Cardiac muscle cell (in vitro differentiated cells and primary cell): ENCODE results near the gene AFF2. TPM values are rescaled to one million over a fixed set of nuclear protein-coding genes. Genes with fewer than 3 reads are reported as not detected.

Experiments used
- DNase-seq, 2 donors: peaks; one replicate each; pipeline versions ENCODE4 v3.0.0 to v3.0.0-alpha.2; 2010 to 2017; ENCODE audit warnings: low read depth in 1 of 2, low spot score in 1 of 2
- H3K27ac ChIP-seq: fragments of 200-600 bp; sonication (generic); 2 replicates; pipeline ENCODE4 v1.5.1; 2016
- H3K27me3 ChIP-seq: fragments of 200-600 bp; sonication (generic); 2 replicates; pipeline ENCODE4 v1.6.0; 2016; ENCODE audit warnings: control low read depth
- H3K36me3 ChIP-seq: fragments of 200-600 bp; sonication (generic); 2 replicates; pipeline ENCODE4 v1.5.1; 2016; ENCODE audit warnings: control low read depth
- H3K4me1 ChIP-seq: fragments of 200-600 bp; sonication (generic); 2 replicates; pipeline ENCODE4 v1.8.1; 2017; ENCODE audit warnings: low read depth, mild to moderate bottlenecking, mixed run types
- H3K4me3 ChIP-seq: fragments of 200-600 bp; sonication (generic); 2 replicates; pipeline ENCODE4 v1.5.1; 2016; ENCODE audit warnings: mild to moderate bottlenecking
- H3K9me3 ChIP-seq: fragments of 200-600 bp; sonication (generic); 2 replicates; pipeline ENCODE4 v1.5.1; 2017; ENCODE audit warnings: low read depth, mild to moderate bottlenecking, control low read depth
- CTCF ChIP-seq: IDR thresholded peaks from 2 replicates; pipeline ENCODE4 v1.5.1; 2012; ENCODE audit warnings: low read depth, mild to moderate bottlenecking, low read length
- polyA plus RNA-seq: library from polyadenylated mRNA; unstranded; fragments of >200 nt; fragmentation: Nextera tagmentation; extraction: Ambion mirVana; gene quantifications from 2 replicates; pipeline ENCODE4 v1.2.1, GENCODE V29; 2016
- total RNA-seq: library from RNA; depleted of rRNA; stranded (reverse); fragments of >200 nt; gene quantifications from 2 replicates; pipeline ENCODE4 v1.2.3, GENCODE V29; 2016

The AFF2 gene
- total and polyA plus RNA-seq, 2 experiments from 2014 or later: 4.4 to 8.3 TPM

GRCh38 chrX:148885203-148885602, 384.8 kb downstream of the AFF2 start:
- Histone ChIP-seq H3K9me3 (no peaks in the 10 kb centered on the region), H3K36me3 (no peaks in the 10 kb centered on the region), H3K4me1 (no peaks in the 10 kb centered on the region), H3K27me3 (peaks cover 38% of the 10 kb centered on the region), H3K27ac (no peak overlapping the region), H3K4me3 (no peak overlapping the region)
- TF ChIP-seq CTCF: no peak
- no peak for DNase-seq

- no peak overlapping the region for H3K27ac ChIP-seq
- H3K36me3 ChIP-seq: no peaks in the 10 kb centered on the region
- DNase-seq: no peak
- no peak for TF ChIP-seq CTCF
- H3K9me3 ChIP-seq: no peaks in the 10 kb centered on the region
- no peaks in the 10 kb centered on the region for H3K4me1 ChIP-seq
- H3K27me3 ChIP-seq: no peaks in the 10 kb centered on the region
- H3K4me3 ChIP-seq: no peak overlapping the region
These were observed 393.0 kb downstream of the AFF2 start for GRCh38 chrX:148893395-148893794.

DNA sequence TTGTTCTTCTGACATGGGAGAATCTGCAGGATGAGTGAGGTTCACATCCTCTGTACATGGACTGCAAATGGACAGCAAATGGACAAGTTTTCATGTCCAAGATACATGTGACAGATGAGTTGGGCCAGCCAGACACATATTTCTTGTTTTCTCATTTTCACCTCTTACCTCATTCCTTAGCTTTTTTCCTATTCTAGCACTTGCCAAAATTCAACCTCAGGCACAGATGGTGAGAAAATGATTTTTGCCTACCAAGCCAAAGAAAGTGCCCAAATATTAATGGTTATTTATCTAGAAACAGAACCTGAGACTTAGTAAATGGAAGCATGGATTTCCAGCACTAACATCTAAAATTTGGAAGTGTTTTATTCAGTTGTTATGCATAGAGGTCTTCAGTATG, 402.2 kb downstream of the AFF2 start:
- Histone ChIP-seq H3K27ac (no peak overlapping the region), H3K9me3 (no peaks in the 10 kb centered on the region), H3K36me3 (no peaks in the 10 kb centered on the region), H3K27me3 (no peaks in the 10 kb centered on the region), H3K4me1 (no peaks in the 10 kb centered on the region), H3K4me3 (no peak overlapping the region)
- no peak for DNase-seq
- TF ChIP-seq CTCF: no peak

DNA sequence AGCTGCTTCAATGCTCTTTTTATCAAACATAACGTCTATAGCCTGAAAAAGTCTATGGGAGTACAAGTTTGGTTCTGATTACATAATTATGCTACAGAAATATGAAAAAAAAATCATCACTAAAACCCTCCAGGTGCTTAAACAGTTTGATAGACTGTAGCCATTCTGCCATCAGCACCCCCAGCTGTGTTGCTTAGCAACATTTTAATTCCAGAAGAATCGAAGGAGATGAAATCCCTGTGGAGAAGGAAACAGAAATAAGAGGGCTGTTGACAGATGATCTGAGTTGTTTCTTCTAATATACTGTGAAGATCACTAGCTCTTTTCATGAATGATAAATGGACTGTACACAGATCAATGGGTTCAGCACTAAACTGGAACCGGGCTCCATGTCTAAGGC, 402.8 kb downstream of the AFF2 start:
- Histone ChIP-seq H3K4me3 (no peak overlapping the region), H3K27ac (no peak overlapping the region), H3K9me3 (no peaks in the 10 kb centered on the region), H3K4me1 (no peaks in the 10 kb centered on the region), H3K36me3 (no peaks in the 10 kb centered on the region), H3K27me3 (no peaks in the 10 kb centered on the region)
- no peak for TF ChIP-seq CTCF
- no peak for DNase-seq

DNA sequence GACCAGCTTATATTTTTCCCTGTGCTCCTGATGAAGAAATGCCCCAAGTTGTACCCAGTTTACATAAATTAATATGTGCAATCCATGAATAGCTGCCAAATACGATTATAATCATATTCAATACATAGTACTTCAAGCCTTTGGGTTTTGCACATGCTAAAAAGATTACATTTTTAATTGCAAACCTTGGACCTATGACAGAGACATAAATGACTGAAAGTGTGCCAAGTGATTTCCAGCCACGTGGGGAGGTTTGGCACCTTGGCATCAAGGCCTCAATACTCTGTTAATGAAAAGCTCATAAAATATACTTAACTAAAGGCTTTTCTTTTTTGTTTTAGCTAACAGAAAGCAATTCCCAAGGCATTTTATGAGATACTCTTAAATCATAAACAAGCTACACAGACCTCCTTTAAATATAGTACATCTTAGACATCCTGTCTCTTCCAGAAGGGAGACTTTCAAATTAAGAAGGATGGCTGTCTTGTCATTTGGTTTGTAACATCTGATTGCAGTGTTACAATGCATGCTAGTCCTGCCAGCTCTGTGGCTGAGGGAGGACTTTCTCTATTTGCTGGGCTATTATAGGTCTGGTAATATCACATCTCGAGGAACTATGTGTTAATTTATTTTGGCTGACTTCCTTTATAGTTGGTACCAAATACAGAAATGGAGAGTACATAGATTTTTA, 404.1 kb downstream of the AFF2 start:
- no peaks in the 10 kb centered on the region for H3K9me3 ChIP-seq
- DNase-seq: no peak
- no peak for TF ChIP-seq CTCF
- H3K27me3 ChIP-seq: no peaks in the 10 kb centered on the region
- no peak overlapping the region for H3K4me3 ChIP-seq
- H3K36me3 ChIP-seq: no peaks in the 10 kb centered on the region
- H3K4me1 ChIP-seq: no peaks in the 10 kb centered on the region
- H3K27ac ChIP-seq: no peak overlapping the region
